Osteoblast (primary cell): ENCODE data around the gene CIDEA. TPM values are rescaled to one million over a fixed set of nuclear protein-coding genes. Genes with fewer than 3 reads are reported as not detected.

ENCODE experiments used
- DNase-seq: peaks from one replicate; pipeline ENCODE4 v3.0.0; 2011; ENCODE audit warnings: low spot score, mixed read lengths; ENCODE audit not compliant: insufficient read length; ENCODE audit errors: missing footprints
- H2AFZ ChIP-seq: 2 replicates; pipeline ENCODE4 v1.6.0; 2011; ENCODE audit warnings: mild to moderate bottlenecking, low read length
- H3K27ac ChIP-seq: 2 replicates; pipeline ENCODE4 v1.5.1; 2011; ENCODE audit warnings: mild to moderate bottlenecking, low read depth, low read length, moderate library complexity
- H3K27me3 ChIP-seq: 2 replicates; pipeline ENCODE4 v1.6.0; 2012; ENCODE audit warnings: mild to moderate bottlenecking, control low read depth, inconsistent platforms, low read length, moderate library complexity; ENCODE audit not compliant: insufficient read depth
- H3K36me3 ChIP-seq: 2 replicates; pipeline ENCODE4 v1.5.1; 2011; ENCODE audit warnings: mild to moderate bottlenecking, low read length, control low read depth, moderate library complexity; ENCODE audit not compliant: insufficient read depth
- H3K4me1 ChIP-seq: 2 replicates; pipeline ENCODE4 v1.5.1; 2011; ENCODE audit warnings: mild to moderate bottlenecking, low read length, control low read depth, moderate library complexity; ENCODE audit not compliant: insufficient read depth
- H3K4me2 ChIP-seq: 2 replicates; pipeline ENCODE4 v1.6.0; 2011; ENCODE audit warnings: mild to moderate bottlenecking, low read length; ENCODE audit not compliant: insufficient read depth
- H3K4me3 ChIP-seq: fragments of 200-600 bp; sonication (generic); 3 replicates; pipeline ENCODE4 v1.5.1; 2012; ENCODE audit warnings: mild to moderate bottlenecking, low read length, inconsistent platforms; ENCODE audit not compliant: insufficient read depth
- H3K79me2 ChIP-seq: 2 replicates; pipeline ENCODE4 v1.6.0; 2012; ENCODE audit warnings: mild to moderate bottlenecking, low read length, control low read depth, inconsistent platforms; ENCODE audit not compliant: insufficient read depth
- H3K9me3 ChIP-seq: 2 replicates; pipeline ENCODE4 v1.5.1; 2011; ENCODE audit warnings: low read depth, low read length, control low read depth
- H4K20me1 ChIP-seq: 2 replicates; pipeline ENCODE4 v1.6.0; 2012; ENCODE audit warnings: mild to moderate bottlenecking, low read length, control low read depth; ENCODE audit not compliant: insufficient read depth
- total RNA-seq: library from RNA; depleted of rRNA; stranded (reverse); fragments of >200 nt; gene quantifications from 2 replicates; pipeline ENCODE4 v1.2.3, GENCODE V29; 2012
- TF ChIP-seq, protein P1 (sequence below): IDR thresholded peaks from 2 replicates; pipeline ENCODE4 v1.5.1; 2011; ENCODE audit warnings: mild to moderate bottlenecking, low read depth, low read length, moderate library complexity; ENCODE audit errors: extremely low read depth

CIDEA gene
- total RNA-seq, 1 donor: not detected

DNA sequence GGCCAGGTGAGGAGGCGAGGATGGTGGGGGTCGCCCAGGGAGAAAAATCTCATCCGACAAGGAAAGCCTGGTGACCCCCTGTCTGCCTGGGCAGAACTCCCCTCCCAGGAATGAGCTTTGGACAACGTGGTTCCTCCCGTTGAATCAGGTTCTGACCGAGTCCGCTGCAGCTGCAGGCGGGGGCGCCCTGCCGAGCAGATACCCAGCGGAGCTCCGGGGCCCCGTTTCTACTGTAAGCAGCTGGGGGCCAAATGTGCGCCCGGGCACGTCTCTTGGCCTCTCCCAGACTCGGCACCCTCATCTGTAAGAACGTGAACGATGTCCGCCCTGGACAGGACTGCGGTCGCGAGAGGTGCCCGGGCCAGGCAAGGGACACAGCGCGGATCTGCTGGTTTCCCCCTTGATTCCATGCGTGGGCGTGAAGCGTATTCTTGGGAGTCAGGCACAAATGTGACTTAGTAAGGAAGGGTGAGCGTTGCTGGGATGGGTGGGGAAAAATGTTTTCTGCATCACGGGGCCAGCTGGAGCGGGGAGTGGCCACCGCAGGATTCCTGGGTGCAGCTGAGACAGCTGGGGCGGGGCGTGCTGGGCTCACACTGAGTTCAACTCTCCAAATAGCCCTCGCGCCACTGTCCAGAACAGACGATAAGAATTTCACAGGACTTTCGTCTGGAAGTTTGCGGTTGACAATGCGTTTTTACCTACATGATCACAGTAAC is 33.7 kb downstream of the CIDEA start:
- no peaks in the 10 kb centered on the region for H3K36me3 ChIP-seq
- H3K79me2 ChIP-seq: no peaks in the 10 kb centered on the region
- H3K27me3 ChIP-seq: no peaks in the 10 kb centered on the region
- H3K4me3 ChIP-seq: peak overlapping the region; percentile 79
- peak overlapping the region; percentile 88 for H3K27ac ChIP-seq
- peaks cover 13% of the 10 kb centered on the region for H3K4me1 ChIP-seq
- peak overlapping the region; percentile 93 for H2AFZ ChIP-seq
- TF ChIP-seq, protein P1, sequence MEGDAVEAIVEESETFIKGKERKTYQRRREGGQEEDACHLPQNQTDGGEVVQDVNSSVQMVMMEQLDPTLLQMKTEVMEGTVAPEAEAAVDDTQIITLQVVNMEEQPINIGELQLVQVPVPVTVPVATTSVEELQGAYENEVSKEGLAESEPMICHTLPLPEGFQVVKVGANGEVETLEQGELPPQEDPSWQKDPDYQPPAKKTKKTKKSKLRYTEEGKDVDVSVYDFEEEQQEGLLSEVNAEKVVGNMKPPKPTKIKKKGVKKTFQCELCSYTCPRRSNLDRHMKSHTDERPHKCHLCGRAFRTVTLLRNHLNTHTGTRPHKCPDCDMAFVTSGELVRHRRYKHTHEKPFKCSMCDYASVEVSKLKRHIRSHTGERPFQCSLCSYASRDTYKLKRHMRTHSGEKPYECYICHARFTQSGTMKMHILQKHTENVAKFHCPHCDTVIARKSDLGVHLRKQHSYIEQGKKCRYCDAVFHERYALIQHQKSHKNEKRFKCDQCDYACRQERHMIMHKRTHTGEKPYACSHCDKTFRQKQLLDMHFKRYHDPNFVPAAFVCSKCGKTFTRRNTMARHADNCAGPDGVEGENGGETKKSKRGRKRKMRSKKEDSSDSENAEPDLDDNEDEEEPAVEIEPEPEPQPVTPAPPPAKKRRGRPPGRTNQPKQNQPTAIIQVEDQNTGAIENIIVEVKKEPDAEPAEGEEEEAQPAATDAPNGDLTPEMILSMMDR: no peak
- no peaks in the 10 kb centered on the region for H4K20me1 ChIP-seq
- H3K4me2 ChIP-seq: peak overlapping the region; percentile 86
- DNase-seq: peak; percentile 96
- H3K9me3 ChIP-seq: no peaks in the 10 kb centered on the region

DNA sequence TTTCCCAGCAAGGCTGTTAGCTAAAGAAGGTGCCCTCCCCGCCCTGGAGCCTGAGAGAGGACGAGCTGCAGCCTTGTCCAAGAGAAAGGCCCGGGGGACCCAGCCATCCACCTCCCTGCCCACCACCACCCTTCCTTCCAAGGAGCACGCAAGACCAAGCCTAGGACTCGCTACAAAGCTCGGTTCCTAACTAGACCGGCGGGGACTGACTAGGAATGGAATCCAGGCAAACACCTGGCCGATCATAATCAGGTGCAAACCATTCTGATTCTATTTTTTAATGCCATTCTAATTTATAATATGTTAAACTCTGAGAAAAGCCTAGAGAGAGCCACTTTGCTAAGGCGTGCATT is 34.2 kb downstream of the CIDEA start:
- Histone ChIP-seq H3K4me3 (peak overlapping the region; percentile 79), H4K20me1 (no peaks in the 10 kb centered on the region), H3K36me3 (no peaks in the 10 kb centered on the region), H3K9me3 (no peaks in the 10 kb centered on the region), H3K79me2 (no peaks in the 10 kb centered on the region), H2AFZ (peak overlapping the region; percentile 93), H3K4me2 (peak overlapping the region; percentile 86), H3K27ac (peak overlapping the region; percentile 88), H3K4me1 (peaks cover 11% of the 10 kb centered on the region), H3K27me3 (no peaks in the 10 kb centered on the region)
- no peak for DNase-seq
- TF ChIP-seq, protein P1: no peak

DNA sequence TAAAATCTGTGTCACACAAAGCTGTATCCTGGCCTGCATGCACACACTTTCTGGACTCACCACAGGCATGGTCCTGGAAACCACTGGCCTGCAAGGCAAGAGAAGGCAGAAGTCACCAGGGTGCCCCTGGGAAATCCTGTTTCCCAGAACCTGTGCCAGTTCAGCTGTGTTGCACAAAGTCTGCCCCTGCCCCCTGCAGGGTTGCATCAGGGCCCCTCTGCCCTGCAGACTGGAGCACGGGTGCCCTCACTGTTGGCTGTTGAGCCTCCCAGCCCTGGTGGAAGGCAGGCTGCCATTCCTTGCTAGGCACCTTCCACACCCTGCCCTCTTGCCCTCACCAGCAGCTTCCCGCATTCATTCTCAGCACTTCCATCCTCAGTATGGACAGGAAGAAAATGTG is 35.9 kb downstream of the CIDEA start:
- Histone ChIP-seq H2AFZ (no peak overlapping the region), H3K4me1 (peaks cover 11% of the 10 kb centered on the region), H3K4me3 (no peak overlapping the region), H3K27ac (no peak overlapping the region), H3K36me3 (no peaks in the 10 kb centered on the region), H4K20me1 (no peaks in the 10 kb centered on the region), H3K4me2 (no peak overlapping the region), H3K79me2 (no peaks in the 10 kb centered on the region), H3K9me3 (no peaks in the 10 kb centered on the region), H3K27me3 (no peaks in the 10 kb centered on the region)
- TF ChIP-seq, protein P1: no peak
- no peak for DNase-seq

DNA sequence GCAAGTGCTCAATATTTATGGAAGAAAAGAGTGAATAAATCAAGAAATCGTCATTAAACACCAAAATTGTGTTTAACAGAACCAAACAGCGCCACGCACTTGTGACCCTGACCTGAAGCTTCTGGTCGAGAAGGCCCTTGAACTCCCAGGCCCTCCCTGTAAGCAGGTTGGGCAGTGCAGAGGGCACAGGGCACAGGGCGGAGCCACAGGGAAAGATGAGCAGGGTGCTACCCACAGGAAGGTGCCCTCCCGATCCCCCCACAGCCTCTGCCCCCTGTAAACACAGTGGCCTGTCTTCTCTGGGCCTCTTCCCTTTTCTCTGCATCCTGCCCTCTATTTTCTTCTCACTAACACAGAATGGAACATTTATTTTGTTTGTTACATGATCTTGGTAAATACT is 37.0 kb downstream of the CIDEA start:
- Histone ChIP-seq H3K27me3 (no peaks in the 10 kb centered on the region), H3K4me1 (peaks cover 18% of the 10 kb centered on the region), H2AFZ (no peak overlapping the region), H3K4me3 (no peak overlapping the region), H3K27ac (no peak overlapping the region), H3K9me3 (no peaks in the 10 kb centered on the region), H3K79me2 (no peaks in the 10 kb centered on the region), H4K20me1 (no peaks in the 10 kb centered on the region), H3K36me3 (no peaks in the 10 kb centered on the region), H3K4me2 (no peak overlapping the region)
- TF ChIP-seq, protein P1: no peak
- DNase-seq: no peak
